WTC11 (cell line): ENCODE results near the gene SATB1. TPM values are rescaled to one million over a fixed set of nuclear protein-coding genes. Genes with fewer than 3 reads are reported as not detected.

Experiments used
- ATAC-seq: fragments of 200-7000 bp; cut with Tn5 transposase; 2 replicates; pipeline ENCODE4 v1.10.0; 2021; ENCODE audit warnings: mild to moderate bottlenecking, moderate library complexity
- CTCF ChIA-PET: fragments of 300-600 bp; sonication (Branson Sonifier 250); formaldehyde crosslinking; loops from one replicate; lab custom pipeline; 2021; ENCODE audit warnings: antibody characterized with exemption; lab: Charles Lee
- POLR2A ChIA-PET: fragments of 350-600 bp; sonication (Branson Sonifier 250); formaldehyde crosslinking; loops from one replicate; lab custom pipeline; 2021; ENCODE audit warnings: antibody characterized with exemption; lab: Charles Lee
- DNase-seq: peaks from one replicate; pipeline ENCODE4 v3.0.0; 2021; ENCODE audit warnings: low spot score
- H3K27ac Mint-ChIP-seq: 2 replicates; pipeline ENCODE4 v1.8.0; 2021; ENCODE audit warnings: mixed read lengths
- H3K27me3 Mint-ChIP-seq: 2 replicates; pipeline ENCODE4 v1.8.0; 2021; ENCODE audit warnings: low read depth, mild to moderate bottlenecking, moderate library complexity, mixed read lengths
- H3K36me3 Mint-ChIP-seq: 2 replicates; pipeline ENCODE4 v1.8.0; 2021; ENCODE audit warnings: mixed read lengths
- H3K4me1 Mint-ChIP-seq: 2 replicates; pipeline ENCODE4 v1.8.0; 2022; ENCODE audit warnings: mixed read lengths
- H3K4me3 Mint-ChIP-seq: 2 replicates; pipeline ENCODE4 v1.8.0; 2021; ENCODE audit warnings: mild to moderate bottlenecking, moderate library complexity, mixed read lengths
- H3K9me3 Mint-ChIP-seq: 2 replicates; pipeline ENCODE4 v1.8.0; 2021; ENCODE audit warnings: mixed read lengths
- CDX4 ChIP-seq: fragments of 250-450 bp; sonication (Bioruptor Pico); IDR thresholded peaks from 2 replicates; pipeline ENCODE4 v1.9.0; 2021; ENCODE audit warnings: moderate library complexity, mild to moderate bottlenecking, inconsistent platforms, borderline replicate concordance
- EMX1 ChIP-seq: fragments of 250-450 bp; sonication (Bioruptor Pico); IDR thresholded peaks from 2 replicates; pipeline ENCODE4 v1.8.0; 2021; ENCODE audit warnings: mild to moderate bottlenecking
- FOXP1 ChIP-seq: sonication (generic); formaldehyde crosslinking; IDR thresholded peaks from 2 replicates; pipeline ENCODE4 v1.8.0; 2022; ENCODE audit warnings: missing genetic modification reagents, mild to moderate bottlenecking, moderate library complexity, borderline replicate concordance
- JAZF1 ChIP-seq: fragments of 250-450 bp; sonication (Bioruptor Pico); IDR thresholded peaks from 2 replicates; pipeline ENCODE4 v1.9.0; 2021; ENCODE audit warnings: moderate library complexity, mild to moderate bottlenecking, inconsistent platforms
- KAT7 ChIP-seq: sonication (generic); formaldehyde crosslinking; IDR thresholded peaks from 2 replicates; pipeline ENCODE4 v1.8.1; 2023; ENCODE audit warnings: missing genetic modification reagents, mild to moderate bottlenecking, borderline replicate concordance
- MAX ChIP-seq: sonication (generic); formaldehyde crosslinking; IDR thresholded peaks from 2 replicates; pipeline ENCODE4 v1.8.0; 2022; ENCODE audit warnings: mild to moderate bottlenecking, missing genetic modification reagents
- MYBL2 ChIP-seq: sonication (generic); formaldehyde crosslinking; IDR thresholded peaks from 2 replicates; pipeline ENCODE4 v1.8.1; 2023; ENCODE audit warnings: mild to moderate bottlenecking, moderate library complexity, missing genetic modification reagents
- NFYB ChIP-seq: sonication (generic); formaldehyde crosslinking; conservative IDR thresholded peaks from 2 replicates; pipeline ENCODE4 v1.8.0; 2022; ENCODE audit warnings: low read depth, missing genetic modification reagents
- NR2C2 ChIP-seq: sonication (generic); formaldehyde crosslinking; IDR thresholded peaks from 2 replicates; pipeline ENCODE4 v1.8.0; 2022; ENCODE audit warnings: mild to moderate bottlenecking, missing genetic modification reagents
- PREB ChIP-seq: sonication (generic); formaldehyde crosslinking; IDR thresholded peaks from 2 replicates; pipeline ENCODE4 v1.8.1; 2022; ENCODE audit warnings: mild to moderate bottlenecking, missing genetic modification reagents, moderate library complexity, borderline replicate concordance
- RELA ChIP-seq: sonication (generic); formaldehyde crosslinking; IDR thresholded peaks from 2 replicates; pipeline ENCODE4 v1.8.1; 2022; ENCODE audit warnings: missing genetic modification reagents, mild to moderate bottlenecking, borderline replicate concordance
- SMAD3 ChIP-seq: sonication (generic); formaldehyde crosslinking; IDR thresholded peaks from 2 replicates; pipeline ENCODE4 v1.8.0; 2022; ENCODE audit warnings: missing genetic modification reagents, mild to moderate bottlenecking, borderline replicate concordance
- TEAD1 ChIP-seq: sonication (generic); formaldehyde crosslinking; IDR thresholded peaks from 2 replicates; pipeline ENCODE4 v1.8.0; 2022; ENCODE audit warnings: mild to moderate bottlenecking, missing genetic modification reagents
- TEAD4 ChIP-seq: sonication (generic); formaldehyde crosslinking; IDR thresholded peaks from 2 replicates; pipeline ENCODE4 v1.8.0; 2022; ENCODE audit warnings: mild to moderate bottlenecking, missing genetic modification reagents
- TP53 ChIP-seq: sonication (generic); formaldehyde crosslinking; IDR thresholded peaks from 2 replicates; pipeline ENCODE4 v1.8.1; 2023; ENCODE audit warnings: mild to moderate bottlenecking, missing genetic modification reagents
- ZBTB21 ChIP-seq: sonication (generic); formaldehyde crosslinking; IDR thresholded peaks from 2 replicates; pipeline ENCODE4 v1.8.1; 2023; ENCODE audit warnings: mild to moderate bottlenecking, missing genetic modification reagents, borderline replicate concordance
- ZNF219 ChIP-seq: sonication (generic); formaldehyde crosslinking; IDR thresholded peaks from 2 replicates; pipeline ENCODE4 v1.8.0; 2023; ENCODE audit warnings: missing genetic modification reagents, mild to moderate bottlenecking, borderline replicate concordance
- ZNF263 ChIP-seq: sonication (generic); formaldehyde crosslinking; IDR thresholded peaks from 2 replicates; pipeline ENCODE4 v1.8.1; 2022; ENCODE audit warnings: low read depth, mild to moderate bottlenecking, moderate library complexity, missing genetic modification reagents
- total RNA-seq: library from RNA; stranded (reverse); gene quantifications from 3 replicates; pipeline ENCODE4 v1.2.3, GENCODE V29; 2021
- TF ChIP-seq, protein P1 (sequence below): sonication (generic); formaldehyde crosslinking; IDR thresholded peaks from 2 replicates; pipeline ENCODE4 v1.8.0; 2022; ENCODE audit warnings: mild to moderate bottlenecking, missing genetic modification reagents
- TF ChIP-seq, protein P2 (sequence below): sonication (generic); formaldehyde crosslinking; IDR thresholded peaks from 2 replicates; pipeline ENCODE4 v1.8.0; 2022; ENCODE audit warnings: mild to moderate bottlenecking, missing genetic modification reagents
- TF ChIP-seq, protein P3 (sequence below): sonication (generic); formaldehyde crosslinking; conservative IDR thresholded peaks from 2 replicates; pipeline ENCODE4 v1.8.1; 2022; ENCODE audit warnings: mild to moderate bottlenecking, missing genetic modification reagents
- TF ChIP-seq, protein P4 (sequence below): fragments of 250-450 bp; sonication (Bioruptor Pico); IDR thresholded peaks from 2 replicates; pipeline ENCODE4 v1.8.0; 2021; ENCODE audit warnings: mild to moderate bottlenecking
- TF ChIP-seq, protein P5 (sequence below): sonication (generic); formaldehyde crosslinking; IDR thresholded peaks from 2 replicates; pipeline ENCODE4 v1.8.1; 2023; ENCODE audit warnings: mild to moderate bottlenecking, missing genetic modification reagents
- TF ChIP-seq, protein P6 (sequence below): sonication (generic); formaldehyde crosslinking; IDR thresholded peaks from 2 replicates; pipeline ENCODE4 v1.8.1; 2022; ENCODE audit warnings: low read depth, mild to moderate bottlenecking, moderate library complexity, missing genetic modification reagents, borderline replicate concordance

Gene SATB1
- total RNA-seq, 1 experiment from 2014 or later = 36.2 TPM

- Mint-ChIP-seq H3K4me1 (peaks cover 38% of the 10 kb centered on the region), H3K36me3 (peaks cover 15% of the 10 kb centered on the region), H3K27ac (no peak overlapping the region), H3K9me3 (peaks cover 11% of the 10 kb centered on the region), H3K27me3 (peaks cover 12% of the 10 kb centered on the region), H3K4me3 (peak overlapping the region; percentile 95)
- ChIA-PET POLR2A (no interaction called here), CTCF (interaction anchor here (0.6 to 1.2 kb wide), 4 partner anchors 7 to 1739 kb away, joined by 3 to 5 read pairs (median 4); no protein-coding TSS in a partner anchor)
- ATAC-seq (peak; percentile 39), DNase-seq (peak; percentile 67)
- TF ChIP-seq ZNF219 (CRISPR knock-in tag) = 0 out of 2 replicates have a peak, but pooled peaks have one; percentile 23
- no peak for TF ChIP-seq ZNF263 (CRISPR knock-in tag)
- TF ChIP-seq TEAD1 = no peak; the same call in 1 of the 2 replicates
- TF ChIP-seq EMX1 (CRISPR knock-in tag) = no peak
- TF ChIP-seq, protein P1, sequence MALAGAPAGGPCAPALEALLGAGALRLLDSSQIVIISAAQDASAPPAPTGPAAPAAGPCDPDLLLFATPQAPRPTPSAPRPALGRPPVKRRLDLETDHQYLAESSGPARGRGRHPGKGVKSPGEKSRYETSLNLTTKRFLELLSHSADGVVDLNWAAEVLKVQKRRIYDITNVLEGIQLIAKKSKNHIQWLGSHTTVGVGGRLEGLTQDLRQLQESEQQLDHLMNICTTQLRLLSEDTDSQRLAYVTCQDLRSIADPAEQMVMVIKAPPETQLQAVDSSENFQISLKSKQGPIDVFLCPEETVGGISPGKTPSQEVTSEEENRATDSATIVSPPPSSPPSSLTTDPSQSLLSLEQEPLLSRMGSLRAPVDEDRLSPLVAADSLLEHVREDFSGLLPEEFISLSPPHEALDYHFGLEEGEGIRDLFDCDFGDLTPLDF (CRISPR knock-in tag) = peak; percentile 76; the same call in 1 of the 2 replicates
- peak; percentile 82 for TF ChIP-seq FOXP1 (CRISPR knock-in tag)
- no peak for TF ChIP-seq RELA (CRISPR knock-in tag)
- no peak for TF ChIP-seq TEAD4 (CRISPR knock-in tag)
- TF ChIP-seq NR2C2 (CRISPR knock-in tag) = no peak; the same call in 1 of the 2 replicates
- TF ChIP-seq, protein P2, sequence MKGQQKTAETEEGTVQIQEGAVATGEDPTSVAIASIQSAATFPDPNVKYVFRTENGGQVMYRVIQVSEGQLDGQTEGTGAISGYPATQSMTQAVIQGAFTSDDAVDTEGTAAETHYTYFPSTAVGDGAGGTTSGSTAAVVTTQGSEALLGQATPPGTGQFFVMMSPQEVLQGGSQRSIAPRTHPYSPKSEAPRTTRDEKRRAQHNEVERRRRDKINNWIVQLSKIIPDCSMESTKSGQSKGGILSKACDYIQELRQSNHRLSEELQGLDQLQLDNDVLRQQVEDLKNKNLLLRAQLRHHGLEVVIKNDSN (CRISPR knock-in tag) = peak; percentile 45; the same call in 1 of the 2 replicates
- TF ChIP-seq MYBL2 (CRISPR knock-in tag) = peak; percentile 41; the same call in 1 of the 2 replicates
- TF ChIP-seq, protein P3, sequence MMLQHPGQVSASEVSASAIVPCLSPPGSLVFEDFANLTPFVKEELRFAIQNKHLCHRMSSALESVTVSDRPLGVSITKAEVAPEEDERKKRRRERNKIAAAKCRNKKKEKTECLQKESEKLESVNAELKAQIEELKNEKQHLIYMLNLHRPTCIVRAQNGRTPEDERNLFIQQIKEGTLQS = no peak
- TF ChIP-seq PREB (CRISPR knock-in tag) = no peak
- no peak for TF ChIP-seq KAT7 (CRISPR knock-in tag)
- TF ChIP-seq CDX4 (CRISPR knock-in tag) = no peak
- TF ChIP-seq, protein P4, sequence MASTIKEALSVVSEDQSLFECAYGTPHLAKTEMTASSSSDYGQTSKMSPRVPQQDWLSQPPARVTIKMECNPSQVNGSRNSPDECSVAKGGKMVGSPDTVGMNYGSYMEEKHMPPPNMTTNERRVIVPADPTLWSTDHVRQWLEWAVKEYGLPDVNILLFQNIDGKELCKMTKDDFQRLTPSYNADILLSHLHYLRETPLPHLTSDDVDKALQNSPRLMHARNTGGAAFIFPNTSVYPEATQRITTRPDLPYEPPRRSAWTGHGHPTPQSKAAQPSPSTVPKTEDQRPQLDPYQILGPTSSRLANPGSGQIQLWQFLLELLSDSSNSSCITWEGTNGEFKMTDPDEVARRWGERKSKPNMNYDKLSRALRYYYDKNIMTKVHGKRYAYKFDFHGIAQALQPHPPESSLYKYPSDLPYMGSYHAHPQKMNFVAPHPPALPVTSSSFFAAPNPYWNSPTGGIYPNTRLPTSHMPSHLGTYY (CRISPR knock-in tag) = no peak
- peak; percentile 90 for TF ChIP-seq MAX
- TF ChIP-seq SMAD3 = no peak
- TF ChIP-seq NFYB (CRISPR knock-in tag) = no peak
- no peak; the same call in 1 of the 2 replicates for TF ChIP-seq ZBTB21 (CRISPR knock-in tag)
- TF ChIP-seq JAZF1 (CRISPR knock-in tag) = no peak
- no peak for TF ChIP-seq TP53 (CRISPR knock-in tag)
- TF ChIP-seq, protein P5, sequence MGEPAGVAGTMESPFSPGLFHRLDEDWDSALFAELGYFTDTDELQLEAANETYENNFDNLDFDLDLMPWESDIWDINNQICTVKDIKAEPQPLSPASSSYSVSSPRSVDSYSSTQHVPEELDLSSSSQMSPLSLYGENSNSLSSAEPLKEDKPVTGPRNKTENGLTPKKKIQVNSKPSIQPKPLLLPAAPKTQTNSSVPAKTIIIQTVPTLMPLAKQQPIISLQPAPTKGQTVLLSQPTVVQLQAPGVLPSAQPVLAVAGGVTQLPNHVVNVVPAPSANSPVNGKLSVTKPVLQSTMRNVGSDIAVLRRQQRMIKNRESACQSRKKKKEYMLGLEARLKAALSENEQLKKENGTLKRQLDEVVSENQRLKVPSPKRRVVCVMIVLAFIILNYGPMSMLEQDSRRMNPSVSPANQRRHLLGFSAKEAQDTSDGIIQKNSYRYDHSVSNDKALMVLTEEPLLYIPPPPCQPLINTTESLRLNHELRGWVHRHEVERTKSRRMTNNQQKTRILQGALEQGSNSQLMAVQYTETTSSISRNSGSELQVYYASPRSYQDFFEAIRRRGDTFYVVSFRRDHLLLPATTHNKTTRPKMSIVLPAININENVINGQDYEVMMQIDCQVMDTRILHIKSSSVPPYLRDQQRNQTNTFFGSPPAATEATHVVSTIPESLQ (CRISPR knock-in tag) = no peak
- TF ChIP-seq, protein P6, sequence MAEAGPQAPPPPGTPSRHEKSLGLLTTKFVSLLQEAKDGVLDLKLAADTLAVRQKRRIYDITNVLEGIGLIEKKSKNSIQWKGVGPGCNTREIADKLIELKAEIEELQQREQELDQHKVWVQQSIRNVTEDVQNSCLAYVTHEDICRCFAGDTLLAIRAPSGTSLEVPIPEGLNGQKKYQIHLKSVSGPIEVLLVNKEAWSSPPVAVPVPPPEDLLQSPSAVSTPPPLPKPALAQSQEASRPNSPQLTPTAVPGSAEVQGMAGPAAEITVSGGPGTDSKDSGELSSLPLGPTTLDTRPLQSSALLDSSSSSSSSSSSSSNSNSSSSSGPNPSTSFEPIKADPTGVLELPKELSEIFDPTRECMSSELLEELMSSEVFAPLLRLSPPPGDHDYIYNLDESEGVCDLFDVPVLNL (CRISPR knock-in tag) = no peak
Measured at GRCh38 chr3:18443665-18444594, 18.8 kb upstream of the SATB1 start.
